ENCODE data around the gene JPH4. TPM values are rescaled to one million over a fixed set of nuclear protein-coding genes. Genes with fewer than 3 reads are reported as not detected.

Gene JPH4
- total and polyA plus RNA-seq, 2 of the 8 experiments (the other 6 are each of a cell fraction or from before 2014, with no cell fraction given) = 23.9 to 46.7 TPM

- TF ChIP-seq YY1 (IDR thresholded peaks at IDR 0.05; ENCODE audit: low read depth, low read length) (no peak), POU5F1 (IDR thresholded peaks at IDR 0.05; ENCODE audit: low read depth, low read length) (no peak), TCF12 (IDR thresholded peaks at IDR 0.05; ENCODE audit: low read depth, low read length) (no peak), EGR1 (IDR thresholded peaks at IDR 0.05; ENCODE audit: borderline replicate concordance, low read depth, low read length) (no peak), RAD21 (IDR thresholded peaks at IDR 0.05 in 1 of 2, conservative IDR thresholded peaks at IDR 0.05 in 1 of 2; ENCODE audit: low read depth in 2 of 2, low read length in 2 of 2) (no peak), TEAD4 (IDR thresholded peaks at IDR 0.05; ENCODE audit: low read depth, low read length) (no peak), ZNF274 (IDR thresholded peaks at IDR 0.05; ENCODE audit: borderline replicate concordance, extremely low read depth, low read length) (no peak), HDAC6 (IDR thresholded peaks at IDR 0.05; ENCODE audit: low read depth, low read length) (no peak), MAX (IDR thresholded peaks at IDR 0.05) (no peak), BRCA1 (IDR thresholded peaks at IDR 0.05; ENCODE audit: low read depth, low read length) (no peak), SIN3A (conservative IDR thresholded peaks at IDR 0.05 in 1 of 2, IDR thresholded peaks at IDR 0.05 in 1 of 2; ENCODE audit: low read depth in 1 of 2, low read length in 2 of 2) (no peak)
Measured at GRCh38 chr14:23545740-23546365, 32.7 kb downstream of the JPH4 start (continued).

Measured in H1 (cell line).